GM19397 (cell line): ENCODE measurements around the gene TEF.
"Not testable (repeated sequence)": the region's sequence is repeated elsewhere in the genome, so short reads cannot be mapped to it uniquely, and the experiment has no call there.

Experiments used
- ATAC-seq: cut with Tn5 transposase; IDR thresholded peaks from one replicate; pipeline ENCODE4 v1.9.1; 2021; ENCODE audit warnings: mild to moderate bottlenecking, moderate library complexity; ENCODE audit not compliant: unreplicated experiment

Gene TEF

DNA sequence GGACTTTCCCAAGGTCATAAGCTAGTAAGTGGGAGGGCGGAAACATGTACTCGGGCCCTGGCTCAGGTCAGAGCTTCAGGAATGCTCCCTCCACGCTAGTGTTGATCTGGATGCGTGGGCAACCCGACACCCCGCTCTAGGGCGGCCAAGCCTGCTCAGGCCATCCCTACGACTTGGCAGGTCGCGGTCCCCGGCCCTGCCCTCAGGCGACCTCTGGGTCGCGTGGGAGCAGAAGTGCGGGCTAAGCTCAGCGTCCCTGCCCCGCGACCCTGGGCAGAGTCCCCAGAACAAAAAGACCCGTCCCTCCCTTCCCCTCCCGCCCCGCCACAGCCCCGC lies 781 bp upstream of the TEF start:
- ATAC-seq, result peak; percentile 19

DNA sequence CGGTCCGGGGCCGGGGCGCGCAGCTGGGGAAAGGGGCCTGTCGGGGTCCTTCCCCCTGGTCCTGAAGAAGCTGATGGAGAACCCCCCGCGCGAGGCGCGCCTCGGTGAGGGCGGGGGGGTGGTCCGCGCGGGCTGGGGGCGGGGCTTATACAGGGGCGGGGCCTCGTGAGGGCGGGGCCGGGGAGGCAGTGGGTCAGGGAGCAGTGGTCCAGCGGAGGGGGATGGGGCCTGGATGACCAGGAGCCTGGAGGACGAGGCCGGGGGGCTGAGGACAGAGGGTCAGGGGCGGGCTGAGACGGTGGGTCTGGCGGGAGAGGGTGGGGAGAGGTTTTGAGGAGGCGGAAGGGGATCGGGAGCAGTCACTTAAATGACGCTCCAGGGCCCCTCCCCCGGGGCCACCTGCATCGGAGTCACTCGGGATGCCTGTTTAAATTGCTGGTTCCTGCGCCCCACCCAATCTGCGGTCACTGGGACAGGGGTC lies 396 bp downstream of the TEF start:
- peak; percentile 32 for ATAC-seq

DNA sequence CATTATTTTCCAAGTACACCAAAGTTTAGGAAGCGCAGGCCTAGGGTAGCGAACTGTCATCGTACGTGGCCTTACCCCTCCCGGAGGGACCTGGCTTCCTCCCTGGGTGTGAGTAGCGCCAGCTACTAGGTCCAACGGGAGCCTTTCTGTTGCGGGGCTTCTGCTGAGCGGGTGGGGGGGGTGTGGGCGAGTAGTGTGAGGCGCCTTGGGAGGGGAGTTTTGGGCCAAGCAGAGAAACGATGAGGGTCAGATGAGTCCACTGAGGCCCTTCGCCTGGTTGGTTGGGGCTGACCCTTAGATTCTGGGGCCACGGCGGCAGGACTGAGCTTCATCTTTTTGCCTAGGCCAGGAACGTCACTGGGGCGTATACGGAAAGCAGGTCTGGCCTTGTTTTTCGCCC lies 868 bp downstream of the TEF start:
- ATAC-seq, result no peak

DNA sequence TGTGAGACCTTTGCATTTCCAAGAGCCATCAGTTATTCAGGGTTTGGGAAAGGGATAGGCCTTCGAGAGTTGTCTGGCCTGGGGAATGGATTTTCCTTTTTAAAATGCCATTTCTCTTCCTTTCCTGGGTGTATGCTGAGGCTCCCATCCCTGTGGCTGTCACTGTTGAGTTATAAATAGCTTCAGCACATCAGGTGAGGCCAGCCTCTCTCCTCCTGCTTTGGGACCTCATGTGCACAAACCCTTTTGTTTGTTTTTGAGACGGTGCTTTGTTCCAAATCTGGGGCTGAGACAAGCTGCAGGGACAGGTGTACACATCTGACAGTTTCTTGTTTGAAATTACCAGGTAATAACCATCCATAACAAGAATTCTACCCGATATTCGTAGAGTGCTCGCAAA lies 1.3 kb downstream of the TEF start:
- no peak for ATAC-seq

DNA sequence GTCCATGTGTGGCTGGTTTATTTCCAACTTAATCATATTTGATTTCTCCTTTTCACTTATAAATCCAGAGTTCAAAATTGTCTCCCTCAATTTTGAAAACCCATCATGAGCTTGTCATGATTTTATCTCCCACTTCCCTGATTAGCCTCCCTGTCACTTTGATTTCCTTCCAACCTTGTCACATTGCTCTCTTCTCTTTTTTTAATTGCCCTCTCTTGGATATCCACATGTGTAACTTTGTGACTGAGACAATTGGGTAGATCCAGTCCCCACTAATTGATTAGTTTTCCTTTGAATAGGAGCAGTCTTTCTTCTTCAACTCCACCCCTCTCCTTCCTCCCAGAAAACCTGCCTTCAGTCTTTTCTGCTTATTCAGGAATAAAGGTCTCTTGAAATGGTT lies 2.4 kb downstream of the TEF start:
- no peak for ATAC-seq

DNA sequence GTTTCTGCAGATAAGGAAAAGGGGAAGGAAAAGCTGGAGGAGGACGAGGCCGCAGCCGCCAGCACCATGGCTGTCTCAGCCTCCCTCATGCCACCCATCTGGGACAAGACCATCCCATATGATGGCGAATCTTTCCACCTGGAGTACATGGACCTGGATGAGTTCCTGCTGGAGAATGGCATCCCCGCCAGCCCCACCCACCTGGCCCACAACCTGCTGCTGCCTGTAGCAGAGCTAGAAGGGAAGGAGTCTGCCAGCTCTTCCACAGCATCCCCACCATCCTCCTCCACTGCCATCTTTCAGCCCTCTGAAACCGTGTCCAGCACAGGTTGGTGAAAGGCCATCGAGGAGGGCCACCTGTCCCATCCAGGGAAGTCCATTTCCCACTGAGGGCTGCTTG lies 5.6 kb downstream of the TEF start:
- no peak for ATAC-seq

DNA sequence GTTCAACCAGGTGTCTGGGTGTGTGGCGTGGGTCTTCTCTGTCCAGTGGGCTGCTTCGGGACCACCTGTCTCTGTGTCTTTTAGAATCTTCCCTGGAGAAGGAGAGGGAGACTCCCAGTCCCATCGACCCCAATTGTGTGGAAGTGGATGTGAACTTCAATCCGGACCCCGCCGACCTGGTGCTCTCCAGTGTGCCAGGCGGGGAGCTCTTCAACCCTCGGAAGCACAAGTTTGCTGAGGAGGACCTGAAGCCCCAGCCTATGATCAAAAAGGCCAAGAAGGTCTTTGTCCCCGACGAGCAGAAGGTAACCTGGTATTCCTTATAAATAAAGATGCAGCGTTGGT lies 12.2 kb downstream of the TEF start:
- ATAC-seq, result no peak

DNA sequence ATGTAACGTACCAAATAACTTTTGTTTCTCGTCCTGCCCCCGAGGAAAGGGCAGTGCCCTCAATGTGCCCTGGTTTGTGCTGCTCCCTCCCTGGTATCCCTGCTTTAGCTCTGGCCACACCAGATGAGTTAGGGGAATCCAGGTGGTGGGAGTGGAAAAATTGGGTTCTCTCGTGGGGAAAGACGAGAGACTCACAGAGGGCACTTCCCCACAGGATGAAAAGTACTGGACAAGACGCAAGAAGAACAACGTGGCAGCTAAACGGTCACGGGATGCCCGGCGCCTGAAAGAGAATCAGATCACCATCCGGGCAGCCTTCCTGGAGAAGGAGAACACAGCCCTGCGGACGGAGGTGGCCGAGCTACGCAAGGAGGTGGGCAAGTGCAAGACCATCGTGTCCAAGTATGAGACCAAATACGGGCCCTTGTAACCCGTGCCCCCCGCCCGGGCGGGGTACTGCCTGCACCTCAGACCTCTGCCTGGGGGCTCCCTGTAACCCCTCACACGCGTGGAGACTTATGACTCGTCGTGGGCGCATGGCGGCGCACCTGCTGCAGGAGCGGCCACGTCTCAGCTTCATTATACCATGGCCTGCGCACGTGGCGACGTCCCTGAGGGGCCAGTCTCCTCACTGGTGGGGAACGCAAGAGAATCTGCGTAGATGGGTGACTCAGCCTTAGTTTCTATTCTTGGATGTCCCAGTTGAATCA lies 13.9 kb downstream of the TEF start:
- no peak for ATAC-seq

DNA sequence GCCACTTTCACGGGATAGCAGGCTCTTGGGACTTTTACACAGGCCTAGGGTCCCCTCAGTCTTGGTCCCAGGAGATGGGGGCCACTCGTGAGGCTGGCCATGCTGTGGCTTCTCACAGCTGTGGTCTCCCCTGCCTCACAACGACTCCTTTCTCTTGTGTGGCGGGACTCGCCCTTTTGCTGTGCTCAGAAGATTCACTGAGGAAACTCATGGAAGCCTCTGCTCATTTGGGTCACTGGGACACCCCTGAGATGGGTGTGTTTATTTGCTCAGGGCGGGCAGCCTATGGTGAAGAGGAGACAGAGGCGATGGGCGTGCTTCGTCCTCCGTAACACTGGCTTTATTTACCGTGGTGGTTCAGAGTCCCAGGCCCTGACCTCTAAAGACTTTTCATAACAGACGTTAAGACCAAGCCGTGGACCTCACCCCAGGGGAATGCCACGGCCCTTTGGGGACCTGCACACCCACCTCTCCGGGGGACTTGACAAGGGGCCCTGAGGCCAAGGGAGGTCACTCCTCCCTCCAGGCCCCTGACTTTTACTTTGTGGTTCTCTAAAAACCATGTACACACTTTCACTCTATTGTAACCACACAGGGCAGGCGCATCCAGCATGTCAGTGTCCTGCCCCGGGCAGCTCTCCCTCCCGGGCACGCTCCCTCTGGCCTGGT lies 15.5 kb downstream of the TEF start:
- ATAC-seq, result no peak

DNA sequence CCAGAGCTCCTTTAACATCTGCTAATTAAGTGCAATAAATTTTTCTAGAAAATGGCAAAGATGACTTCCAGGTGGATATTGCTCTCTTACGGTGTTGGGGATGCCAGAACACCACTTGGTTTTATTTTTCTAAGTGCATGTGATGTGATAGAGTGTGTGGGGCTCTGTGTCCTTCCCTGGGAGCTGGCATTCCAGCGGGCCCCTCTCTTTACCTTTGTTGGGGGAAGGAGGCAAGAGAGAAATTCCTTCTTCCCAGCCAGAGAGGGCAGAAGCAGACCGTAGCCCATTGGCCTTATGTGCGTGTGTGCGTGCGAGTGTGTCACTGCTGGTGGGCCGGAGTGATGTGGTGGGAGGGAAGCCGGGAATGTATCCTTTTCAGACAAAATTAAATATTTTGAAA lies 17.2 kb downstream of the TEF start:
- no peak for ATAC-seq

DNA sequence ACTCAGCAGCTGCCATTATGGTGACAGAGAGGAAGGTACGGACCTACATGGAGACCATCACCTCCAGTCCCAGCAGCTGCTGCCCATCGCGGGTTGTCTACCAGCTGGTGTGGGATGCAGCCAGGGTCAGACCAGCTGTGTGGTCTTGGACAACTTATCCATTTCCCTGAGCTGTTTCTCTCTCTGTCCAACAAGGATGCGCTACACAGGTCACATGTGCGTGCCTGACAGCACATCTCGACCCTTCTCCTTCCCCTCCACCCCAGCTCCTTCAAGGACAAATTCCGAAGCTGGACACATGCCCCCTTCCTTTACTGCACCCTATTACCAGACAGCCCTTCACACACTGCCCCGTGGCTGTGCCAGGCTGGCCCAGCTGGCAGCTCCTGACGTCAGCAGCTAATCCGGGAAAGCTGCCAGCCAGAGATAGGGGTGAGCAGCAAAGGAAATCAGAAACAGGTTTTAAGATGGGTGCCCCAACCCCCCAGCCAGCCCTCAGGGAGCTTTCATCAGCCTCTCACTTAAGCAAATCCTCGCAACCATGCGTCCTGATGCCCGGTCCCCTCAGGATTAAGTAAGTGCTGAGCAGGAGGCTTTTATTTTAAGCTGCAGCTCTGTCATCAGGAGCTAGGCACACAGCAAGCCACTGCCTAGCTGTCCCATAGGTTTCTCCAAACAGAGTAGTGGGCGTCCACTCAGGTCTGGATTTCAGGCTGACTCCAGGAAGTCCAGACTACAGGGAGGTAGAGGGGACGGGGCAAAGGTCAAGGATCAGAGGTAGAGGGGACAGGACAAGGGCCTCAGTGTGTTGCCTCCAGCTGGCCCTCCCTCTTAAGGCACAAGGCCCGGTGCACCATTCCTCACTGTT lies 20.3 kb downstream of the TEF start:
- ATAC-seq, result no peak

DNA sequence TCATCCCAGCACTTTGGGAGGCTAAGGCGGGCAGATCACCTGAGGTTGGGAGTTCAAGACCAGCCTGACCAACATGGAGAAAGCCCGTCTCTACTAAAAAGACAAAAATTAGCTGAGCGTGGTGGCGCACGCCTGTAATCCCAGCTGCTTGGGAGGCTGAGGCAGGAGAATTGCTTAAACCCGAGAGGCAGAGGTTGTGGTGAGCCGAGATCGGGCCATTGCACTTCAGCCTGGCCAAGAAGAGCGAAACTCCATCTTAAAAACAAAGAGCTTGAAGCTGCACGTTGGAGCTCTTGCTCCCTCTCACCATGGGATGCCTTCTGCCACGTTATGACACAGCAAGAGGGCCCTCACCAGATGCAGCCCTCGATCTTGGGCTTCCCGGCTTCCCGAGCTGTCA lies 21.1 kb downstream of the TEF start:
- not testable (repeated sequence) for ATAC-seq

DNA sequence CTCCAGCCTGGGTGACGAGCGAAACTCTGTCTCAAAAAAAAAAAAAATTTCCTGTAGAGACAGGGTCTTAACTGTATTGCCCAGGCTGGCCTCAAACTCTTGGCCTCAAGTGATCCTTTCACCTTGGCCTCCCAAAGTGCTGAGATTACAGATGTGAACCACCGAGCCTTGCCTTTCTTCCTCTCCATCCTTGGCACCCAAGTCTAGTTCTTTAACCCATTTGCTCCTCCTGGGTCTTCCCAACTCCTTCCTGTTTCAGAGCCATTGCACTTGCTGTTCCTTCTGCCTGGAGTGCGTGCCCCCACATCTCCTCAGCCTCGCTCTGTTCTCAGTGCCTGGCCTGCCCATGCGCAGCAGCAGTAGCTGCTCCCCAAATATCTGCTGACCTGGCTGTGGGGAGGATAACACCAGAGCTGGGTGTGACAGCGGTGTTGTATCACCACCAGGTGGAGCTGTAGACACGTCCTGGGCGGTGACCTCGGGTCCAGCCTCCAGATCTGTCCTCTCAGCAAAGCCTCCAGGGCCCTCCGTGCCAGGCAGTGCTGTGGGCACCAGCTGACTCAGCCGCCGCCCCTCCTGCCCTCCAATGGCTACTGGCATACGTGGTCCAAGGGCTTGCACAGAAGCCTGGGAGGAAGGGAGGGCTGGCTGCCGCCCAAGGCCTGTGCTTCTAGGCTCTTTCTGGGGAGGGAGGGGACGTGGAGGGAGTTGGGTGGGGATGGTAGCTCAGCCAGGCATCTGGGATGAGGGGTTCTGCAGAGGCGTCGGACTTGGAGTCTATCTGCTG lies 22.0 kb downstream of the TEF start:
- peak; percentile 85 for ATAC-seq

DNA sequence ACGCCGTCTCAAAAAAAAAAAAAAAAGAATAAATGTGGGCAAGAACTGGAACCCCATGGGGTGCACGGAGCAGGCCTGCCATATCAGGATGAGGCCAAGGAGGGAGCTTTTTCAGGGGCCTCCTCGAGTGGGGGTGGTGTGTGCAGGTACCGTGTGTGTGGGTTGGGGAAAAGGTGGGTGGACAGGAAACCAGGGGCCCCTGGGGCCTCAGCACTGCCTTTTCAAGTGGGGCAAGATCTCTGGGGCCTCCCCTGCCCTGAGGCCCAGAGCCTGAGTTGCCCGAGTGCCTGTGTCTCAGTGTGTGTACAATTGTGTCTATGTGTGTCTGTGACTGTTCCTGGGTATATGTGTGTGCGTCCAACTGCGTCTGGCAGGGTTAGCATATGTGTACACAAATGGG lies 23.8 kb downstream of the TEF start:
- ATAC-seq, result no peak

DNA sequence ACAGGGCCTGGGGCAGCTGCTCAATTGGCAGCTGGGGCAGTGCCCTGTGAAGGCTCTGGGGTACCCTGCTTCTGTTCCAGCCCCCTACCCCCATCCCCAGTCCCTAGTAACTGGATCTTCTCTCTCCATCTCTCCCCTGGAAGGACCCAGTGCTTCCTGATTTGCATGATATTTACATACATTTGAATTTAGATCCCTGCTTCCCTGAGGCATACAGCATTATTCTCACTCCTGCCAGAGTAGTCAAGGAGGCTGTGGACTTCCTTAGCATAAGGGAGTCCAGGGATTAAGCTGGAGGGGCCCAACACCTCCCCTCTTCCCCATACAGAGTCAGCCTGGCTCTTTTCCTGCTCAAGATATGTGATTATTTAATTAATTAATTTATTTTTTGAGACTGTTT lies 24.7 kb downstream of the TEF start:
- no peak for ATAC-seq

DNA sequence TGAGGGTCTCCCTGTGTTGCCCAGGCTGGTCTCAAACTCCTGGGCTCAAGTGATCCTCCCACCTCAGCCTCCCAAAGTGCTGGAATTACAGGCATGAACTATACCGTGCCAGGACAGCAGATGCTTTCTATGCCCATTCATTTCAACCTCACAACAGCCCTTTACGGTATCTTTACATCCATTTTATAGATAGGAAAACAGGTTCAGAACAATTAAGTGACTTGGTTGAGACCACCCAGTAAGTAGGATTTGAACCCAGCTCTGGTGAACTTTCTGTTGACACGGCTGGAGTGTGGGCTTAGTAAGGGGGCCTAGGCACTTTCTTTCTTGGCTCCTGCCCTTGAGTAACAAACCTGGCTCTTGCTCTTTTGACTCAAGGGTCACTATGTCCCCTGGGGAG lies 25.7 kb downstream of the TEF start:
- ATAC-seq, result no peak

DNA sequence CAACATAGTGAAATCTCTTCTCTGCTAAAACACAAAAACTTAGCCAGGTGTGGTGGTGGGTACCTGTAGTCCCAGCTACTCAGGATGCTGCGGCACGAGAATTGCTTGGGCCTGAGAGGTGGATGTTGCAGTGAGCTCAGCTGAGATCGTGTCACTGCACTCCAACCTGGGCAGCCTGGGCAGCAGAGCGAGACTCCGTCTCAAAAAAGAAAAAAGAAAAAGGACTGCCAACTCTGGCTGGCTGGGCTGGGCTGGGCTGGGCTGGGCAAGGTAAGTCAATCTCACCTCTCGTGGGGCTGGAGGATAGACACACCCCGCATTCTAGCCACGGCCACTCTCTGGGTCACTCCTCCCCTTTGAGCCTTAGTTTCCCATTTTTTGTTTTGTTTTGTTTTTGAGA lies 26.9 kb downstream of the TEF start:
- no peak for ATAC-seq

DNA sequence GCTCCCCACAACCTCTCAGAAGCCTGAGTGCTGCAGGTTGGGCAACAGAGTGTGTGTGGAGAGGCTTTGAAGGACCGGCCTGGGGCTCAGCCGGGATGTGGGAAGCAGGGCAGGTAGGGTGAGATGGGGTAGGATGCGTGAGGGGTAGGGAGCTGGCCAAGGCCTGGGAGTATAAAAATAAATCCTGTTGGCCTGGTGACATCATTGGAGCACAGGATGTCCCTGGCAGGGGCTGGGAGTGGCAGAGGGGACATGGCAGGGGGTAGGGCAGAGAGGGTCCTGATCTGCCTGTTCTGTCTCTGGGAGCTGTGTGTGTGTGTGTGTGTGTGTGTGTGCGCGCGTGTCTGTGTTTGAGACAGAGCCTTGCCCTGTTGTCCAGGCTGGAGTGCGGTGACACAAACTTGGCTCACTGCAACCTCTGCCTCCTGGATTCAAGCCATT lies 28.6 kb downstream of the TEF start:
- no peak for ATAC-seq

DNA sequence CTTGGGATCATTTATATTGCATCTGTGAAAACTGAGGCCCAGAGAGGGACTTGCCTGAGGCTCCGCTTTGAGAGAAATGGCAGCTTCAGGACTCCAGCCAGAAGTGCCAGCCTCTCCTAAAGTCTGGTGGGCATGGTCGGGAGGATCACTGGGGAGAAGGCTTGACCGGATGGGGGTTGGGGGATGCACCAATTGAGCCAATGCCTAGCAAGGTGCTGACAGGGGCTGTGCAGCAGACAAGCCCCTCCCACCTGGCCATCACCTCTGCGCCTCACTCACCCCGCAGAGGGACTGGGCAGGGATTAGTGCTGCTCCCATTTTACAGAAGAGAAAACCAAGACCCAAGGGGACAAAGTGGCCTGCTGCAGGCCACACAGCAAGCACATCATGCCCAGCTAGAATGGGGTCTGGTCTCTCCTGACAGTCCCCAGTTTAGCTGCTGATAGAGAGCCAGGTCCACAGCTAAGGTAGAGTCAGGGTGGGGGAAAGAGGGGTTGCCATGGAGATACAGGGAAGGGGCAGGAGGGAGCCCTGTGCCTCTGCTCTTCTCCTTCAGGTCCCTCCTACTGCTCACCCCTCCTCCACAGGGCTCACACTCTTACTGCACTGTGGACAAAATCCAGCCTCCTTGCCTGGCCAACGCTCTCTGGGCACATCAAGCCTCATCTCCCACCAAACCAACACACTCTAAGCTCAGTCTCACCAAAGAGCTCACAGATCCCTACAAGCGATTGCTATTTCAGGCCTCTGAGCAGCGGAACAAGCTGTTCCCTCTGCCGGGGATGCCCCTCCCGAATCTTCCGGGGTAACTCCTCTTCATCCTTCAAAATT lies 29.5 kb downstream of the TEF start:
- ATAC-seq, result no peak

DNA sequence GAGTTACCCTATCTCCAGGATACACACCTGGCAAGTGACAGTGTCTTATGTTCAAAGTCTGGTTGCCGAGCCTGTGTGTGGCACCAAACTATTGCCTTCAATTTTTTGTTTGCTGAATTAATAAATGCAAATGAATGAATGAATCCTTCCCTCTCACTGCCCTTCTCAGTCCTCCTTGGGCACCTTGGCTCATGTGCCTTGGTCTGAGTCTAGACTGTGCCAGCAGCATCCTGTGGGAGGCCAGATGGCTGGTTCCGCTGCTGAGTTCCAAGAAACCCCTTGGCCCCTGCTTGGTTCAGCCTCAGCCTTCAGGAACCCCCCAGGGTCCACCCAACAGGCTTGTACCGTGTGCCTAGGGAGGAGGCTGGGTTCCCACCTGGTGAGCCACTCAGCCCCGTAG lies 33.8 kb downstream of the TEF start:
- no peak for ATAC-seq
